ENCODE results near the gene GPR39. TPM values are rescaled to one million over a fixed set of nuclear protein-coding genes. Genes with fewer than 3 reads are reported as not detected.

The GPR39 gene
- total RNA-seq, 2 donors from 2014 or later = 1.9 to 2.7 TPM

GRCh38 chr2:132560562-132560961, 144.0 kb downstream of the GPR39 start:
- H3K9me3 ChIP-seq = no peaks in the 10 kb centered on the region
- no peak for DNase-seq (ENCODE audit: low spot score)

GRCh38 chr2:132562245-132562644, 145.6 kb downstream of the GPR39 start:
- no peak for ATAC-seq (ENCODE audit: insufficient number of reproducible peaks, low FRiP score, low read depth)

More at GRCh38 chr2:132560562-132560961, 144.0 kb downstream of the GPR39 start:
- ATAC-seq (ENCODE audit: insufficient number of reproducible peaks, low FRiP score, low read depth) = no peak
- Histone ChIP-seq H3K27ac (no peak overlapping the region), H3K36me3 (no peaks in the 10 kb centered on the region), H3K4me1 (ENCODE audit: control insufficient read depth in 1 of 2, low read depth in 2 of 2) (no peaks in the 10 kb centered on the region), H3K27me3 (replicated peaks; ENCODE audit: insufficient read depth) (no peaks in the 10 kb centered on the region), H3K4me3 (no peak overlapping the region)
- TF ChIP-seq CTCF (IDR thresholded peaks at IDR 0.05) = no peak

GRCh38 chr2:132564065-132564464, 147.5 kb downstream of the GPR39 start:
- Histone ChIP-seq H3K9me3 (no peaks in the 10 kb centered on the region), H3K27ac (no peak overlapping the region), H3K4me1 (ENCODE audit: control insufficient read depth in 1 of 2, low read depth in 2 of 2) (no peaks in the 10 kb centered on the region), H3K36me3 (no peaks in the 10 kb centered on the region), H3K27me3 (replicated peaks; ENCODE audit: insufficient read depth) (no peaks in the 10 kb centered on the region), H3K4me3 (no peak overlapping the region)
- no peak for DNase-seq (ENCODE audit: low spot score)
- TF ChIP-seq CTCF (IDR thresholded peaks at IDR 0.05) = no peak
- ATAC-seq (ENCODE audit: insufficient number of reproducible peaks, low FRiP score, low read depth) = no peak

More at GRCh38 chr2:132562245-132562644, 145.6 kb downstream of the GPR39 start:
- Histone ChIP-seq H3K4me3 (no peak overlapping the region), H3K9me3 (no peaks in the 10 kb centered on the region), H3K36me3 (no peaks in the 10 kb centered on the region), H3K4me1 (ENCODE audit: control insufficient read depth in 1 of 2, low read depth in 2 of 2) (no peaks in the 10 kb centered on the region), H3K27ac (no peak overlapping the region), H3K27me3 (replicated peaks; ENCODE audit: insufficient read depth) (no peaks in the 10 kb centered on the region)
- no peak for DNase-seq (ENCODE audit: low spot score)
- no peak for TF ChIP-seq CTCF (IDR thresholded peaks at IDR 0.05)

- ATAC-seq (ENCODE audit: insufficient number of reproducible peaks, low FRiP score, low read depth) (no peak), DNase-seq (ENCODE audit: low spot score) (no peak)
- Histone ChIP-seq H3K27ac (no peak overlapping the region), H3K4me3 (no peak overlapping the region), H3K36me3 (no peaks in the 10 kb centered on the region), H3K4me1 (ENCODE audit: control insufficient read depth in 1 of 2, low read depth in 2 of 2) (no peaks in the 10 kb centered on the region), H3K27me3 (replicated peaks; ENCODE audit: insufficient read depth) (no peaks in the 10 kb centered on the region), H3K9me3 (no peaks in the 10 kb centered on the region)
- TF ChIP-seq CTCF (IDR thresholded peaks at IDR 0.05) = no peak
Measured at GRCh38 chr2:132566379-132566778, 149.8 kb downstream of the GPR39 start.

- no peaks in the 10 kb centered on the region for H3K36me3 ChIP-seq
- H3K9me3 ChIP-seq = no peaks in the 10 kb centered on the region
- DNase-seq (ENCODE audit: low spot score) (no peak), ATAC-seq (ENCODE audit: insufficient number of reproducible peaks, low FRiP score, low read depth) (no peak)
- no peak overlapping the region for H3K27ac ChIP-seq
- no peaks in the 10 kb centered on the region for H3K4me1 ChIP-seq (ENCODE audit: control insufficient read depth in 1 of 2, low read depth in 2 of 2)
- TF ChIP-seq CTCF (IDR thresholded peaks at IDR 0.05) = no peak
- H3K27me3 ChIP-seq (replicated peaks; ENCODE audit: insufficient read depth) = no peaks in the 10 kb centered on the region
- H3K4me3 ChIP-seq = no peak overlapping the region
Measured at GRCh38 chr2:132567682-132568081, 151.1 kb downstream of the GPR39 start.
